Vagina (tissue), 2 donors: Measurements from ENCODE around the gene MAMLD1.

ENCODE experiments used
- CTCF ChIP-seq, 3 experiments: fragments of 450-650 bp in 2 of 3; fragments of 200-600 bp in 1 of 3; sonication (generic) in 1 of 3; IDR thresholded peaks; one replicate each; pipeline ENCODE4 v1.5.1; 2017 to 2019; ENCODE audit warnings: antibody characterized with exemption in 3 of 3, mild to moderate bottlenecking in 2 of 3, moderate library complexity in 2 of 3
- POLR2AphosphoS5 ChIP-seq, 2 donors: sonication (generic); formaldehyde crosslinking; IDR thresholded peaks; one replicate each; pipeline ENCODE4 v1.9.0; 2017; ENCODE audit warnings: antibody characterized with exemption in 2 of 2, mild to moderate bottlenecking in 2 of 2, low read depth in 1 of 2; ENCODE audit not compliant: insufficient read depth in 1 of 2

- no peak for TF ChIP-seq CTCF (IDR thresholded peaks at IDR 0.05)
- no peak for TF ChIP-seq POLR2AphosphoS5 (IDR thresholded peaks at IDR 0.05; ENCODE audit: insufficient read depth in 1 of 2, low read depth in 1 of 2)
Observed at GRCh38 chrX:150324035-150324728, 38.9 kb upstream of the MAMLD1 start.
